Measurements from ENCODE around the gene ATP1A3.

GRCh38 chr19:41967054-41967783 lies 26.8 kb downstream of the ATP1A3 start:
- no peak for TF ChIP-seq CTCF (IDR thresholded peaks at IDR 0.05)
- no peak for TF ChIP-seq POLR2A (IDR thresholded peaks at IDR 0.05)
